SK-N-SH (cell line): Measurements from ENCODE around the gene ASTE1. TPM values are rescaled to one million over a fixed set of nuclear protein-coding genes. Genes with fewer than 3 reads are reported as not detected.

Source experiments
- CTCF ChIA-PET: fragments of 300-600, 350-600 bp; formaldehyde crosslinking; extraction: SDS; loops from one replicate; lab custom pipeline; 2021; lab: Yijun Ruan, JAX
- POLR2A ChIA-PET: fragments of 350-600 bp; sonication (Branson Sonifier 250); formaldehyde crosslinking; extraction: SDS; loops from one replicate; lab custom pipeline; 2020; ENCODE audit warnings: antibody characterized with exemption, inconsistent platforms; lab: Yijun Ruan, JAX
- DNase-seq: peaks from one replicate; pipeline ENCODE4 v3.0.0; 2012
- H2AFZ ChIP-seq: fragments of 200-600 bp; sonication (generic); 2 replicates; pipeline ENCODE4 v1.8.1; 2016; ENCODE audit warnings: antibody characterized with exemption, mild to moderate bottlenecking, low read depth
- H3F3A ChIP-seq: fragments of 200-600 bp; sonication (generic); replicated peaks from 2 replicates; pipeline ENCODE3; 2016; ENCODE audit warnings: antibody characterized with exemption, mild to moderate bottlenecking; ENCODE audit not compliant: insufficient read depth
- H3K27ac ChIP-seq, 2 experiments: fragments of 200-500 bp in 1 of 2; fragments of 200-600 bp in 1 of 2; sonication (Bioruptor generic) in 1 of 2; sonication (generic), shearing (Covaris generic) in 1 of 2; 2 replicates each; pipeline versions ENCODE4 v1.5.1 to v1.6.1; 2014 to 2016; ENCODE audit warnings: low read depth in 2 of 2, inconsistent platforms in 1 of 2, low read length in 1 of 2, mild to moderate bottlenecking in 1 of 2, mixed read lengths in 1 of 2
- H3K27me3 ChIP-seq: fragments of 200-600 bp; sonication (generic), shearing (Covaris generic); 2 replicates; pipeline ENCODE4 v1.6.1; 2016; ENCODE audit warnings: mixed run types; ENCODE audit not compliant: insufficient read depth
- H3K36me3 ChIP-seq, 2 experiments: fragments of 200-500 bp in 1 of 2; fragments of 200-600 bp in 1 of 2; sonication (Bioruptor generic) in 1 of 2; sonication (generic) in 1 of 2; replicated peaks in 1 of 2; 2 replicates each; pipeline versions ENCODE3 to v1.5.1; 2014 to 2016; ENCODE audit warnings: low read length in 1 of 2, mild to moderate bottlenecking in 1 of 2; ENCODE audit not compliant: insufficient read depth in 2 of 2, control insufficient read depth in 1 of 2
- H3K4me1 ChIP-seq, 2 experiments: fragments of 200-500 bp in 1 of 2; fragments of 200-600 bp in 1 of 2; sonication (Bioruptor generic) in 1 of 2; sonication (generic), shearing (Covaris generic) in 1 of 2; 2 replicates each; pipeline versions ENCODE4 v1.5.1 to v1.6.1; 2014 to 2016; ENCODE audit warnings: low read depth in 1 of 2, low read length in 1 of 2, mixed run types in 1 of 2; ENCODE audit not compliant: insufficient read depth in 2 of 2, control insufficient read depth in 1 of 2
- H3K4me2 ChIP-seq: fragments of 200-600 bp; sonication (generic), shearing (Covaris generic); 2 replicates; pipeline ENCODE4 v1.6.1; 2017; ENCODE audit warnings: mixed run types
- H3K4me3 ChIP-seq, 2 experiments: fragments of 200-500 bp in 1 of 2; fragments of 200-600 bp in 1 of 2; sonication (Bioruptor generic) in 1 of 2; sonication (generic), shearing (Covaris generic) in 1 of 2; 2 replicates each; pipeline versions ENCODE4 v1.5.1 to v1.8.1; 2014 to 2016; ENCODE audit warnings: low read depth in 2 of 2, inconsistent platforms in 1 of 2, low read length in 1 of 2, mild to moderate bottlenecking in 1 of 2, mixed read lengths in 1 of 2, moderate library complexity in 1 of 2
- H3K79me2 ChIP-seq: fragments of 200-600 bp; sonication (generic); 2 replicates; pipeline ENCODE4 v1.8.1; 2017; ENCODE audit warnings: mild to moderate bottlenecking; ENCODE audit not compliant: insufficient read depth
- H3K9ac ChIP-seq: fragments of 200-600 bp; sonication (generic); 2 replicates; pipeline ENCODE4 v1.6.1; 2017; ENCODE audit warnings: mixed run types
- H3K9me2 ChIP-seq: fragments of 200-600 bp; sonication (generic); 2 replicates; pipeline ENCODE4 v1.6.1; 2017; ENCODE audit warnings: mixed run types
- H3K9me3 ChIP-seq: fragments of 200-600 bp; sonication (generic); 2 replicates; pipeline ENCODE4 v1.6.1; 2017; ENCODE audit warnings: mixed run types, mild to moderate bottlenecking, moderate library complexity
- H4K20me1 ChIP-seq: fragments of 200-600 bp; sonication (generic); 2 replicates; pipeline ENCODE4 v1.6.1; 2017; ENCODE audit warnings: mild to moderate bottlenecking, mixed run types; ENCODE audit not compliant: insufficient read depth
- ELF1 ChIP-seq: IDR thresholded peaks from 2 replicates; pipeline ENCODE4 v1.4.0; 2012
- EP300 ChIP-seq, 2 experiments: IDR thresholded peaks; 2 replicates each; pipeline versions ENCODE4 v1.4.0 to v1.6.1; 2012; ENCODE audit warnings: borderline replicate concordance in 1 of 2, low read depth in 1 of 2, low read length in 1 of 2
- EZH2phosphoT487 ChIP-seq: fragments of 200-600 bp; sonication (generic); IDR thresholded peaks from 2 replicates; pipeline ENCODE4 v1.6.1; 2017; ENCODE audit warnings: low read depth, mixed run types, mild to moderate bottlenecking, antibody characterized with exemption, moderate library complexity, borderline replicate concordance
- FOSL2 ChIP-seq: IDR thresholded peaks from 2 replicates; pipeline ENCODE4 v1.4.0; 2012; ENCODE audit warnings: low read depth, mild to moderate bottlenecking, moderate library complexity, borderline replicate concordance
- FOXJ3 ChIP-seq: sonication (generic); formaldehyde crosslinking; IDR thresholded peaks from 2 replicates; pipeline ENCODE4 v1.5.1; 2020; ENCODE audit warnings: mild to moderate bottlenecking, missing genetic modification reagents
- FOXM1 ChIP-seq: IDR thresholded peaks from 2 replicates; pipeline ENCODE4 v1.4.0; 2012; ENCODE audit warnings: low read depth, mild to moderate bottlenecking
- GABPA ChIP-seq: IDR thresholded peaks from 2 replicates; pipeline ENCODE4 v1.4.0; 2012; ENCODE audit warnings: low read depth, mild to moderate bottlenecking
- JUND ChIP-seq: IDR thresholded peaks from 2 replicates; pipeline ENCODE4 v1.4.0; 2012
- NFIC ChIP-seq: IDR thresholded peaks from 2 replicates; pipeline ENCODE4 v1.4.0; 2012; ENCODE audit warnings: borderline replicate concordance
- NRF1 ChIP-seq: IDR thresholded peaks from 2 replicates; pipeline ENCODE4 v1.6.1; 2012; ENCODE audit warnings: low read depth, mild to moderate bottlenecking, low read length
- REST ChIP-seq: IDR thresholded peaks from 2 replicates; pipeline ENCODE4 v1.6.1; 2012; ENCODE audit warnings: mild to moderate bottlenecking, low read depth, low read length, moderate library complexity
- SMC3 ChIP-seq: IDR thresholded peaks from 2 replicates; pipeline ENCODE4 v1.6.1; 2012; ENCODE audit warnings: low read depth, low read length, improper control_type of control experiment
- USF1 ChIP-seq: IDR thresholded peaks from 2 replicates; pipeline ENCODE4 v1.4.0; 2012; ENCODE audit warnings: low read depth, borderline replicate concordance
- YY1 ChIP-seq: IDR thresholded peaks from 2 replicates; pipeline ENCODE4 v1.4.0; 2012; ENCODE audit warnings: low read depth, mild to moderate bottlenecking
- WGBS: methylation state at CpG from one replicate; pipeline ENCODE4 v1.1.6; 2017; ENCODE audit warnings: low lambda C conversion rate; 5-methylcytosine and 5-hydroxymethylcytosine counted together
- polyA plus RNA-seq, 3 experiments: library from polyadenylated mRNA; depleted of rRNA; stranded (reverse); fragments of >200 nt; gene quantifications; 2 replicates each; pipeline ENCODE4 v1.2.3, GENCODE V29; 2012

The ASTE1 gene
- polyA plus RNA-seq, 1 of the 3 experiments (the other 2 are of a cell fraction): 3.5 TPM

GRCh38 chr3:130968221-130968620 lies 58.4 kb downstream of the ASTE1 start (continued):
- TF ChIP-seq USF1 (no peak), REST (no peak), FOXM1 (no peak), EP300 (IDR thresholded peaks at IDR 0.05; ENCODE audit: borderline replicate concordance in 1 of 2, low read depth in 1 of 2, low read length in 1 of 2) (peak in 1 of 2 experiments; percentile 48; a peak in 1 of 4 replicates), NFIC (no peak; the same call in 1 of the 2 replicates)

GRCh38 chr3:130967281-130967680 lies 59.3 kb downstream of the ASTE1 start:
- CTCF ChIA-PET: interaction anchor here (0.5 kb wide), 1 partner anchor 1092 kb away, joined by 3 read pairs; no protein-coding TSS in a partner anchor
- no peak for TF ChIP-seq FOXM1
- TF ChIP-seq JUND: no peak
- no peak for TF ChIP-seq SMC3
- no peak for TF ChIP-seq YY1
- TF ChIP-seq NRF1: no peak
- TF ChIP-seq NFIC: no peak
- no peak for TF ChIP-seq GABPA
- TF ChIP-seq EZH2phosphoT487: no peak
- TF ChIP-seq FOSL2: no peak
- no peak for TF ChIP-seq ELF1
- no peak for TF ChIP-seq FOXJ3 (CRISPR knock-in tag)
- TF ChIP-seq, all 33 proteins: peak for 0
- Histone ChIP-seq H3K4me1 (peaks cover 0 to 13% of the 10 kb centered on the region in 2 experiments; a peak in 2 of 4 replicates), H3K27me3 (no peaks in the 10 kb centered on the region), H3F3A (peaks cover 47% of the 10 kb centered on the region), H3K9ac (no peak overlapping the region; the same call in 1 of the 2 replicates), H2AFZ (no peak overlapping the region), H3K4me2 (no peak overlapping the region), H3K4me3 (no peak overlapping the region), H3K36me3 (peaks cover 45 to 58% of the 10 kb centered on the region in 2 experiments), H3K9me2 (no peaks in the 10 kb centered on the region), H3K27ac (peak overlapping the region in 1 of 2 experiments; percentile 70; a peak in 2 of 4 replicates), H3K79me2 (no peaks in the 10 kb centered on the region), H3K9me3 (no peaks in the 10 kb centered on the region), H4K20me1 (no peaks in the 10 kb centered on the region)
- POLR2A ChIA-PET: no interaction called here
- no peak for DNase-seq
- WGBS: 93% methylated on average over 2 of the region's 2 CpGs
